Nucleus accumbens (tissue), 56 donors: ENCODE results near the gene ZFAND6.
"Not testable (repeated sequence)": the region's sequence is repeated elsewhere in the genome, so short reads cannot be mapped to it uniquely, and the experiment has no call there.

ENCODE experiments used
- DNase-seq, 56 donors: peaks; one replicate each; lab custom pipeline; 2025; lab: John Stamatoyannopoulos, UW

The ZFAND6 gene

GRCh38 chr15:80058851-80059785 is at the start of gene ZFAND6:
Gene ZFAND6 (plus strand): TSS chr15:80059676. CDS start chr15:80120345, 60,669 bp downstream.
- peak; percentile 66 to 96 (median 91) for DNase-seq

- no peak for DNase-seq
Measured at GRCh38 chr15:80010131-80010673, 49.3 kb upstream of the ZFAND6 start.

DNA sequence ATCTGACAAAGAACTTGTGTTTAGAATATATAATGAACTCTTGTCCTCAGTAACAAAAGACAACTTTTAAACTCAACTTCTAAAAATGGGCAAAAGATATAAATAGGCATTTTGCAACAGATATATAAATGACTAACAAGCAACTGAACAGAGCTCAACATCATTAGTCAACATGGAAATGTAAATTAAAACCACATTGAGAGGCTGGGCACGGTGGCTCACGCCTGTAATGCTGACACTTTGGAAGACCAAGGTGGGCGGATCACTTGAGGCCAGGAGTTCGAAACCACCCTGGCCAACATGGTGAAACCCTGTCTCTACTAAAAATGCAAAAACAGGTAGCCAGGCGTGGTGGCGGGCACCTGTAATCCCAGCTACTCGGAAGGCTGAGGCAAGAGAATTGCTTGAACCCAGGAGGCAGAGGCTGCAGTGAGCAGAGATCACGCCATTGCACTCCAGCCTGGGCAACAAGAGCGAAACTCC is 48.4 kb upstream of the ZFAND6 start:
- not testable (repeated sequence) for DNase-seq

GRCh38 chr15:80011596-80011995 is 47.9 kb upstream of the ZFAND6 start:
- DNase-seq: no peak

- no peak for DNase-seq
Measured at GRCh38 chr15:80012060-80012726, 47.3 kb upstream of the ZFAND6 start.

DNA sequence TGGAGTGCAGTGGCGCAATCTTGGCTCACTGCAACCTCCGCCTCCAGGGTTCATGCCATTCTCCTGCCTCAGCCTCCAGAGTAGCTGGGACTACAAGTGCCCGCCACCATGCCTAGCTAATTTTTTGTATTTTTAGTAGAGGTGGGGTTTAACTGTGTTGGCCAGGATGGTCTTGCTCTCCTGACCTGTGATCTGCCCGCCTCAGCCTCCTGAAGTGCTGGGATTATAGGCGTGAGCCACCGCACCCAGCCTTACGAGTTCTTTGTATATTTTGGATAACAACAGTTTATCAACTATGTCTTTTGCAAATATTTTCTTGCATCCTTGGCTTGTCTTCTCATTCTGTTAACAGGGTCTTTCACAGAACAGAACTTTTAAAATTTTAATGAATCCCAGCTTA is 45.3 kb upstream of the ZFAND6 start:
- DNase-seq: not testable (repeated sequence)

GRCh38 chr15:80015156-80015555 is 44.3 kb upstream of the ZFAND6 start:
- no peak for DNase-seq

DNA sequence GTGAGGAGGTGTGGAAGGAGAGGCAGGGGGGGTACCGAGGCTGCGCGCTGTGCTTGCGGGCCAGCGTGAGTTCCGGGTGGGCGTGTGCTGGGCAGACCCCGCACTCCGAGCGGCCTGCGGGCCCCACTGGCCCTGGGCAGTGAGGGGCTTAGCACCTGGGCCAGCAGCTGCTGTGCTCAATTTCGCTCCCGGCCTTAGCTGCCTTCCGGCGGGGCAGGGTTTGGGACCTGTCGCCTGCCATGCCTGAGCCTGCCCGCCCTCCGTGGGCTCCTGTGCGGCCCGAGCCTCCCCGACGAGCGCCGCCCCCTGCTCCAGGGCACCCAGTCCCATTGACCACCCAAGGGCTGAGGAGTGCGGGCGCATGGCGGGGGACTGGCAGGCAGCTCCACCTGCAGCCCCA is 43.0 kb upstream of the ZFAND6 start:
- not testable (repeated sequence) for DNase-seq

DNA sequence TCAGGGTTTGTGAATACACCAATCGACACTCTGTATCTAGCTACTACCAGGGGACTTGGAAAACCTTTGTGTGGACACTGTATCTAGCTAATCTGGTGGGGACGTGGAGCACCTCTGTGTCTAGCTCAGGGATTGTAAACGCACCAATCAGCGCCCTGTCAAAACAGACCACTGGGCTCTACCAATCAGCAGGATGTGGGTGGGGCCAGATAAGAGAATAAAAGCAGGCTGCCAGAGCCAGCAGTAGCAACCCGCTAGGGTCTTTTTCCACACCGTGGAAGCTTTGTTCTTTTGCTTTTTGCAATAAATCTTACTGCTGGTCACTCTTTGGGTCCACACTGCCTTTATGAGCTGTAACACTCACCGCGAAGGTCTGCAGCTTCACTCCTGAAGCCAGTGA is 42.3 kb upstream of the ZFAND6 start:
- not testable (repeated sequence) for DNase-seq

- no peak for DNase-seq
Measured at GRCh38 chr15:80019168-80019745, 40.2 kb upstream of the ZFAND6 start.

DNA sequence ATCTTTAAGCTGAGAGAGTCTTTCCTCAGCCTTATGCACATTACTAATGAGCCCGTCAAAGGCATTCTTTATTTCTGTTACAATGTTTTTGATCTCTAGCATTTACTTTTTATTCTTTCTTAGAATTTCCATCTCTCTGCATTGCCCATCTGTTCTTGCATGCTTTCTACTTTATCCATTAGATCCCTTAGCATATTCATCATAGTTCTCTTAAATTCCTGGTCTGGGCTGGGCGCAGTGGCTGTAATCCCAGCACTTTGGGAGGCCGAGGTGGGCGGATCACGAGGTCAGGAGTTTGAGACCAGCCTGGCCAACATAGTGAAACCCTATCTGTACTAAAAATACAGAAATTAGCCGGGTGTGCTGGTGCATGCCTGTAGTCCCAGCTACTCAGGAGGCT is 39.3 kb upstream of the ZFAND6 start:
- DNase-seq: not testable (repeated sequence)

DNA sequence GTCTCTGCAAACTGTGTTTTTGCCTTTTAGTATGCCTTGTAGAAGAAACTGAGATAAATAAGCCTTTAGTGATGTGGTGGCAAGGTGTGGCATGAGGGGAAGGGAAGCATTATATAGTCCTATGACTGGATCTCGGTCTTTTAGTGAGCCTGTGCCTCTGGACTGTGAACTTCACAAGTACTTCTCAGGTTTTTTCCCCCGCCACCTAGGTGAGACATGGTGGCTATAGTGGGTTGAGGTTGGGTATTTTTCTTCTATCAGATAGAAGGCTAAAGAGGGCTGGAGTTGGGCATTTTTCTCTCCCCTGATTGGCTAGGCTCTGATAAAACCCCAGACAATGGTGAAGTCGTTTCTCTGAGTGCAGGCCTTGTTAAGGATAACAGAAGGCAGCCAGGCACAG is 38.7 kb upstream of the ZFAND6 start:
- DNase-seq: no peak

- no peak for DNase-seq
Measured at GRCh38 chr15:80026310-80026709, 33.2 kb upstream of the ZFAND6 start.

DNA sequence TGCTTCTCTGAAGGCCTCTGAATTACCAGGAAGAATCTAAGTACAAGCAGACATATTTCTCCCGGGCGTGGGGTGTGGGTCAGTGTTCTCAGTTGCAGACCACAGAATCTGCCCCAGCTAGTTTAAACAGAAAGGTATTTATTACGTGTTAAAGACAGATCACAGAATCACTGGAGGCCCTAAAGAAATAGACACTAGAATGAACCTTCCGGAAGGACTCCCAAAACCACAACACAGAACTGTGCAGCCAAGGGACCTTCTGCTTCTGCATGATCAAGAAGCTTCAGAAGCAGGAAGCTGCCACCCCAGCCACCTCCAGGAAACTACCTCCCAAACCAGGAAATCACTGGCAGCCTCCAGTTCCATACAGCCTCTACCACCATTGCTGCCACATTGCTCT is 32.7 kb upstream of the ZFAND6 start:
- peak in 1 of 56 donors; percentile 0 for DNase-seq

DNA sequence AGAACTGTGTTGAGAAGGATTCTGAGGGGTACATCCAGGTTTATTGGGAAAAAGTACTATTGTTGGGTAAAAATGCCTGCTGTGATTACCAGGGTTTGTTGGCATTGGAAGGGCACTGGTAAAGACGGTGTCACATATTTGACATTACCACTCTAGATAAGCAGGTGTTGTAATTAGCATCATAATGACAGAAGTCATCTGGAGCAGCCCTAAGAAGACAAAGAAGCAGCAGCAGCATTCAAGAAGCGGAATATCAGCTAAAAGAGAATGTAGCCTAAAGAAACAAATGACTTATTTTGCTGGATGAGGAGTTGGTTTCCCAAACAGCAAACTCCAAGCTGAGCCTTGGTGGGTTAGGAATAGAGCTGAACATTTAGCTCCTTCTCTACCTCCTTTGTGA is 30.5 kb upstream of the ZFAND6 start:
- DNase-seq: no peak

DNA sequence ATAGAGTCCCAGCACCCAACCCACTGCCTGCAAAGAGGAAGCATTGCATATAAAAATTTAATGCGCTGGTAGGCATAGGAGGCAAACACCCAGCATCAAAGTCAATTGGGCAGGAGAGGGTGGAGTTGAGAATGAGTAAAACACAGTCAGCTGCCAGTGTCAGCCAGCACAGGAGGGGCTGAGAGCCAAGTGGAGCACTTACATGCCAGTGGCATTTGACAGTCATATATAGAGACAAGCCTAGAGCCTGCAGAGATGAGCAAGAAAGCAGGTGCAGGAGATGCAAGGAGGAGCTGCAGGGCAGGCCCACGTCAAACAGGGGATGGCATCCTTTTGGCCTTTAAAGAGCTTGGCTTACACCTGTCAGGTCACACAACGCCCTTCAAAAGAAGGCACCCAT is 27.6 kb upstream of the ZFAND6 start:
- no peak for DNase-seq

DNA sequence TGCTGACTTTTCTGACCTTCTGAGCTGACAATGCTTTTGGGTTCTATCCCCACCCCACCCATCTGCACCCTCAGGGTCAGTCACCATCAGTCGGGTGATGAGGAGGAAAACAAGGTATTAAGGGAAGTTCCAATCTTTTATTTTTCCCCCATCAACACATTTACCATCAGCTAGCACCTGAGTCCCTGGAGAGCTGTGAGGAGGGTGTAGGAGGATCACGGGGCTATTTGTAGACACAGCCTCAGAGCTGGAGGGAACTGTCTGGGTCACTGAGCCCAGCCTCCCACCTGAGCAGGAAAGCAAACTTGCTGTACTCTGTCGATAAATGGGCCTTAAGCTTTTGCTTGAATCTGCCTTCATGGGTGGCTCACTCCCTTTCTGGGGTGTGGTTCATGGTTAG is 24.8 kb upstream of the ZFAND6 start:
- no peak for DNase-seq

DNA sequence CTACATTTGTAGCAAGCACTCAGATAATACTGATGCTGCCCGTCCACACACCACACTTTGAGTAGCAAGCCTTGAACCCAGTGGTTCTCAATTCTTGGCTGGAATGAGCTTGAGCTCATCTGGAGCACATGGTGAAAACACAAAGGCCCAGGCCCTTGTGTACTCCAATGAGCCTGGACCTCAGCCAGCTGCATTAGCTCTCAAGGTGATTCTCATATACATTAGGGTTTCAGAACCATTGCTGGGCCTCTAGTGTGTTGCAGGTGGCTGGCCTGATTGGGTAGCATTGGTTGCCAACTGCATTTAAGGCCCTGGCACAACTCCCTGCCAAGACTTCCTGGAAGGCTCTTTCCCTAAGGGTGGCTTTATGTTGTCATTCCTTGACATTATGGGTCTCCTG is 23.4 kb upstream of the ZFAND6 start:
- DNase-seq: no peak

- no peak for DNase-seq
Measured at GRCh38 chr15:80041494-80042253, 17.8 kb upstream of the ZFAND6 start.

GRCh38 chr15:80042568-80042967 is 16.9 kb upstream of the ZFAND6 start:
- no peak for DNase-seq
